Measurements from ENCODE around the gene DDX10.

The DDX10 gene

DNA sequence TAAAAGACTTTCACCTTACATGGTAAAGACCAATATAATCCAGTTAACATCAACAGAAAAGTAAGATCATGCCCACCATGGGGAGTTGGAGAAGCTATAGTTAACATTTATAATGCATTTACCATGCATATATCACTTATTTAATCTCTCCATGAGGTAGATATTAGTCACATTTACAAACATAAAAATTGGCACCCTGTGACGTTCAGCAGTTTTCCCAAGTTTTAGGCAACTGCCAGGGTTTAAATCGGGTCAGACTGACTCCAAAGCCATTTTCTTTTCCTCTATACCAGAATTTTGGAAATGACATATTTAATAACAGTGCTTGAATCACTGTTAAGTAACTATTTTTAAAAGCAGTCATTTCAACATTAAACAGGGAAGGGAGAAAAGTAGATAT lies 266.3 kb downstream of the DDX10 start:
- DNase-seq (ENCODE audit: low read depth in 1 of 2, low spot score in 1 of 2) = no peak

DNA sequence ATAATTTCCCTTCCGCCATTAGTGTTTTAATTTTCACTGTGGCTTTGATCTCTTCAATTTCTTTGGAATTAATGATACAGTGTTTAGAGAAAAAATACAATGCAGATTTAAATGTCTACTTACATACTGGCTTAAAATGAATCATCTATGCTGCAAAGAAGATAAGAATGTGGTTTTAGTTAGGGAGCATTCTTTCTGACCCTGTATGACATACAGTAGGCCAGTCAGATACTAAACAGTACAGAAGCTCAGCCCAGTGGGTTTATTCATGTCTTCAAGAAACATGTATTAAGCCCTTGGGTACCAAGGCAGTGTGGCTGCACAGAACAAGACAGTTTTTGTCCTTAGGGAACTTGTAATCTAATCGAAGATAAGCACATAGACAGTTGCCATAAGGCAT lies 268.8 kb downstream of the DDX10 start:
- no peak for DNase-seq (ENCODE audit: low read depth in 1 of 2, low spot score in 1 of 2)

DNA sequence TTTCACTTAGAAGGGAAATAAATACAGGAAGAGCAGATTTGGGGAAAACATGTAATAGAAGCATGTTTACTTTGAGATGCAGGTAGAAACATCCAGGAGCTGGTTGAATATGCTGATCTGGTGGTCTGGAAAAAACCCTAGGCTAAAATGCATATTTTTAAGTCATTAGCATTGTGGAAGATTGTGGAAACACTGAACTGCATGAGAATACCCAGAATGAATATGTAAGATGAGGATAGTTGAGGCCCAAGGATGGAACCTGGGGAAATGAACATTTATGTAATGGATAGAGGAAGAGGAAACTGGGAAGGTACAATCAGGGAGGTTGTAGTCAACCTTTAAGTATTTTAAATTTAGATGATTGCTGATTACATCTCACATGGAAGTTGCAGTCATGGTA lies 269.4 kb downstream of the DDX10 start:
- no peak for DNase-seq (ENCODE audit: low read depth in 1 of 2, low spot score in 1 of 2)

DNA sequence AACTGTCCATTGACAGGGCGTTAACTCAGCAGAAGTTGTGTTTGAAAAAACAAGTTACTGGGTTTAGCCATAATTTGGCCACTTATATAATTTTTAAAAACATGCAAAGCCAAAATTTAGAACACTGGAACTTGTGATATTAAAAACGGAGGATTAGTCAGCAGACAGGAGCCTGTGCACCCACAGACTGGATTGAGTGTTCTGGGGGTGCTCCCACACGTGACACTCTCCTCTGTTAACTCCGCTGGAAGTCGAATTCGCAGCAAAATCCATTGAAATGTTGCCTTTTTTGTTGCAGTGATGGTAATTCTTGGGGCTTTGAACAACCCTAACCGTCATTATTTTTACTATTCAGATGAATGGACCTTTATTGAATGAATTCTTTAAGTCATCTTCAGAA lies 269.8 kb downstream of the DDX10 start:
- no peak for DNase-seq (ENCODE audit: low read depth in 1 of 2, low spot score in 1 of 2)

DNA sequence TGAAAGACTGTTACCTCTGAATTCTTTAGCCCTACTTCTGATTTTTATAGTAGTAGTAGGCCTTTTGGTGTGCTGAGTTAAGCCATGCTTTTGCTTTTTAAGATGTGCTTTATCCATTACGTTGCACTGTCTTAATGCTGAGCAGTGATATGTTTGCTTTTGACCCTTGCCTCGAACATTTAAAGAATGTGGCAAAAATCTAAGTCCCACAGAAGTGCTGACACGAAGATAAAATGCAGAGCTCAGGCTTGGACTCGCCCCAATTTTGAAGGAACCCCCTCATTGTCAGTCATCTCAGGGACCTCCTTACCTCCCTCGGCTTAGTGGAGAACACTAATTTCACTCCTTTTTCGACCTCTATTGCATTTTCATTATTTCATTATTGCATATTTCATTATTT lies 272.9 kb downstream of the DDX10 start:
- no peak for DNase-seq (ENCODE audit: low read depth in 1 of 2, low spot score in 1 of 2)

DNA sequence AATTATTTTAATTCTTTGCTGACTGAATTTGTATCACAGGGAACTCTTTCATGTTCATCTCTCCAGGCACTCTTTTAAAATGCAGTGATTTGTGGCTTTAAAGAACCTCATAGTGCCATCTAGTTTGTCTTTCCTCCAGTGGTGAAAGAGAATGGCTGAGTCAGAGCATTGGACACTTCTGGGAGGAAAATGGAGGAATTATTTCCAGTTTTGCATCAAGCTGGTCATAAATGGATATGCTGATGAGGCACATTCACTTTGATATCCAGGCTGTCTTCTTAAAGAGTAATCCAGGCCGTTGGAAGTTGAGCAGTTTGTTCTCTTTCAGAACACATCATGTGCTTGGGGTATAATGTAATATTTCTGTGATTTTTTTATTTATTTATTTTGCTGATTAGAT lies 273.7 kb downstream of the DDX10 start:
- no peak for DNase-seq (ENCODE audit: low read depth in 1 of 2, low spot score in 1 of 2)

DNA sequence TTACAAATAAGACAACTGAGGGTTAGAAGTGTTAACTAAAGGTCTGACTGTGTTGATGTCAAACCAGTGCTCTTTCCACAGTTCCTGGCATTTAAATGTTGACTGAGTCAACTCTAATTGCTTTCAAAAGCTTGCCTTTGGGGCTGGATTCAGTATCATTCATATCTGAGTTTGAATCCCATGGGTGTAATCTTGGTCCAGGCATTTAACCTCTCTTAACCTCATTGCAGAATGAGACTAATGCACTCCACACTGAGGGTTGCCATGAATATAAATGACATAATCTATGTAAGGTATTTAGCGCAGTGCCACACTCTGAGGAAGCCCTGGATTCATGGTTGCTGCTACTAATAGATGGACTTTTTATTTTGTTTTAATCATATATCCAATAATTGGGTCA lies 274.3 kb downstream of the DDX10 start:
- DNase-seq (ENCODE audit: low read depth in 1 of 2, low spot score in 1 of 2) = no peak

DNA sequence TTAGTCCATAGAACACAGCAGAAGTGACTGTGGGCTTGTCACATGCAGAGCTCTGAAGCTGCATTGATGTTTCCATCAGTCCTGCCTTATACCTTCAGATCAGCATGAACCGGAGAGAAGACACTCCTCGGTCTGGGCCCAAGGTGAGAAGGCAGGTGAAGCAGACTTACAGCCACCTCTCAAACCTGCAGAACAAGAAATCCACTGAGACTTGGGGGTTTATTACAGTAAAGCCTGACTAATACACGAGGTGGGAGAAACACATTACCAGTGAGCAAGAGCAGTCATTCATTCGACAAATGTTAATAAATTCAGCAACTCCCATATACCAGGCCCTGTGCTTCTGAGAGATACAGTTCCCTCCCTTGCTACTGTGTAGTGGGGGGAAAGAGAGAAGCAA lies 279.0 kb downstream of the DDX10 start:
- DNase-seq (ENCODE audit: low read depth in 1 of 2, low spot score in 1 of 2) = no peak

DNA sequence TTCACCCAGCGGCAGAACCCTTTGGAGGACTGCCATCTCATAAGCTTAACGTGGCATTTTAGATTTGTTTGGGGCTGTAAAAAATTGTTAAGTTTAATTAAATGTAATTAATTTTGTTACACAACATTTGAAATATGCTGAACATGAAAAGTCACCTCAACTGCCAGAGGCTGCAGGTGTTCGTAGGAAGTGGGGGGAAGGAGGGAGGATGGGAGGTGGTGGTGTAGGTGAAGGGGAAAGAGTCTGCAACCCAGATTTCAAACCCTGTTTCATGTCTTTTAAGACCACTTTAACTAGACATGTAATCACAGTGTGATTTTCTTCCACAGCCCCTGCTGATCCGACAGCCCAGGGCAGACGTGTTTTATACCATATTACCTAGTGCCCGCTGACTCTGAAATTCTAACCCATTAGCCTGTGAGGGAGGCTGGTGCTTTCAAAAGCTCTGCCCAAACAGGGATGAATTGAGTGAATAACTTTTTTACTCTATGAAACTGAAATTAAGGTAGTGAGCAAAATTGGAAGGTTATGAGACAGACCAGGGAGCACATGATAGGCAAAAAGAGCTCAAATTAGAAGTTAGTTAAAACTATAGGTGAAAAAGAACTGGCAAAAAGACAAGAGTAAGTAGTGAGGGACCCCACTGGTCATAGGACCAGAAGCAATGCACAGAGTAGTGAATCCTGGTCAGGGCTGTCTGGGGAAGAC lies 279.8 kb downstream of the DDX10 start:
- DNase-seq (ENCODE audit: low read depth in 1 of 2, low spot score in 1 of 2) = no peak

DNA sequence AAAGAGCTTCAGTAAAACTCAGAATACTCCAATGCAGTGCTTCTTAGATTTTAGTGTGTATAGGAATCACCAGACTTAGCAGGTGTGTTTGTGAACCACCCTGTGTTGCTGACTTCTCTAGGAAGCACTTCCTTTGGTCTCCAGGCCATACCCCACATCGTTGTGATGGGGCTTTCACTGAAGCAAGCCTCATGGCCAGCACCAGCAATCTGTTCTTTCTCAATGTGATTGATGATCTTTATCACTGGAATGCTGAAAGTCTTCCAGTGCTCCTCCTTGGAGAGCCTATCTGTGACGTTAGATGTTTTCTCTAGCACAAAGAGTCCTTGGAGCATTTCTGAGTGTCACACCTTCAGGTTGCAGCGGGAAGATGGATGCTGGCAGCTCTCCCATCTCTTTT lies 280.5 kb downstream of the DDX10 start:
- DNase-seq (ENCODE audit: low read depth in 1 of 2, low spot score in 1 of 2) = no peak

DNA sequence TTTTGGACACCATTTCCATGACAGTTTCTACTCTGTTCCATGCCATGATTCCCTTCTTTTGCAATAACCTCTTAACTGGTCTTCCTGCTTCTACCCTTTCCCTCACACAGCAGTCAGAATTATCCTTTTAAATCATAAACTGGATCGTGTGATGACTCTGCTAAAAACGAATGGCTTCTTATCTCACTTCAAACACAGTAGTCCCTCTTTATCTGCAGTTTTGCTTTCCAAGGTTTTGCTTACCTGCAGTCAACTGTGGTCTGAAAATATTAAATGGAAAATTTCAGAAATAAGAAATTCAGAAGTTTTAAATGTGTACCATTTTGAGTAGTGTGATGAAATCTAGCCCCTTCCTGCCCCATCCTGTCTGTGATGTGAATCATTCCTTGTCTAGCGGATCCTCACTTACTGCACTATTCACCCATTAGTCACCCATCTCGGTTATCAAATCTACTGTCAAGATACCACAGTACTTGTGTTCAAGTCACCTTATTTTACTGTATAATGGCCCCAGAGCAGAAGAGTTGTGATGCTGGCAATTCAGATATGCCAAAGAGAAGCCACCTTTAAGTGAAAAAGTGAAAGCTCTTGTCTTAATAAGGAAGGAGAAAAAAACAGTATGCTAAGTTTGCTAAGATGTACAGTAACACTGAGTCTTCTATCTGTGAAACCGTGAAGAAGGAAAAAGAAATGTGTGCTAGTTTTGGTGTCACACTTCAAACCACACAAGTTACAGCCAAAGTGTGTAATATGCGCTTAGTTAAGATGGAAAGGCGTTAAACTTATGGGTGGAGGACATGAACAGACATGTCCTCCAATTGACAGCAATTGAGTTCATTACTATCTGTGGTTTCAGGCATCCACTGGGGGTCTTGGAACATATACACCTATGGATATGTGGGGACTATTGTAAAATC lies 283.0 kb downstream of the DDX10 start:
- no peak for DNase-seq (ENCODE audit: low read depth in 1 of 2, low spot score in 1 of 2)

DNA sequence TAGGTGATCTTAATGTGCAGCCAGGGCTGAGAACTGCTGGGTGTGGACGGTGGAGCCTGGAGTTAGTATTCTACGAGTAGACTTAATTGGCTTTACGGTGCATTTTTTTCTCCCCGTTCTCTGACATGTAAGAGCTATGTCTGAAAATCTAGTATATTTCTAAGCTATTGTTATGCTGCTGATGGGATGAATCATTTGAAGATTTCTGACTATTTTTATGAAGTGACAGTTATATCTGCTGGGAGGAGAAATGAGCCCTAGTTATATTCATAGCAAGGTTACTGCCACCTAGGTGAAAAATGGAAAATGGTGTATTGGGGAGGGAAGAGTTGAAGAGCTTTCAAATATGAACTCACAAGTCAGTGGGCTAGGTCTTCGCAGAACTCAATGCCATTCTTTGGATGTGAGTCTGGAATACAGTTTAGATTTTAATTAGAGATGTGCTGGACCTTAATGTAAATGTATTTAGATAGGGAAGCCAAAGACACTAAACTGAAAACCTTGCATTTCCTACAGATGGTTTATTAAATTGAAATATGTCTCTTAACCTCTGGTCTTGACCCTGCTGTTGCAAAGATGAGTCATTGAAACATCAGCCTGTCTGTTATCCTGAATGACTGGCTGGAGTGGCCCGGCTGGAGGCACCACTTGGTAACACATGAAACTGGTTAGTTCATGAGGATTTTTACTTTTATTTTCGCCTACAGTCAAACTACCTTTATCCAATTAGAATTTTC lies 293.7 kb downstream of the DDX10 start:
- no peak for DNase-seq (ENCODE audit: low read depth in 1 of 2, low spot score in 1 of 2)

DNA sequence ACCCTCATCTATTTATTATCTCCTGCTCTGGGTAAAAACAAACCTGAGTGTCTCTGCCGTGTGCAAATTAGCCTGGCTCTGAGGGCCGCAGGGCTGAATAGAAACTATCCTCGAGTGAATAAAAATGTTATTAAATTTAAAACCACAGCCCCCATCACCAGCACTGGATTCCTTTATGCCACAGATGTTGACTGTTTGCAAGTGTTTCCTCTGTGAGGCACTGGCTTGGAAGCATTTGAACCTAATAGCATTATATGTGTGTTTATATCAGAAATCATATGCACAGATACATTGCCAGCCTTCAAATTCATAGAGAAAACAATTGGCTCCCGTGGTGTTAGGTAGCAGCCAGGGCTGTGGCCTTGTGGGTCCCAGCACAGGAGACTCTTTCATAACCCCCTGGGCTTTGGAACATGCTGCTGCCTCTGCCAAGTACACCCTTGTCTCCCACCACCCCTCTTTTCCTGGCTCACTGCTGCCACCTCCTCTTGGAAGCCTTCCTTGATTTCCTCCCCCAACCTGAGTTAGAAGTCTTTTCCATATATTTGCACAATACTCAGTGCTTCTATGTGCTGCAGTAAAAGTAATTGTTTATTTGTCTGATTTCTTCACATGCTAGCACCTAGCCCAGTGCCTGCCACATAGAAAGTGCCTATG lies 294.4 kb downstream of the DDX10 start:
- DNase-seq (ENCODE audit: low read depth in 1 of 2, low spot score in 1 of 2) = no peak

DNA sequence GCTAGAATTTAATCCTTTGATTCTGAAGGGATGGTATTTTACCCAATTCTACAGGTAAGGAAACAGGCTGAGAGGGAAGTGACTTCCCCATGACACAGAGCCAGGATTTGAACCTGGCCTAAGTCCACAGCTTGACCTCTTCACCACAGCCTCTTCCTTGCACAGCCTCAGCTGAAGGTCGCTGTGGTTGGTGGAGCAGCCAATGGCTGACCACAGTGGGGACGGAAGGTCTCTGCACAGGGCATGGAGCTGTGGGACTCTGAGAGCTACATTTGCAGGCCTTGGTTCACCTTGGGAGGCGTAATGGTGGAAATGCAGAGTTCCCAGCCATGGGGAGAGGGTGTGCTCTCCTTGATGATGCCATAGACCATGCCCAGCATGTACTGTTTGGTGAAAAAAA lies 295.0 kb downstream of the DDX10 start:
- no peak for DNase-seq (ENCODE audit: low read depth in 1 of 2, low spot score in 1 of 2)

DNA sequence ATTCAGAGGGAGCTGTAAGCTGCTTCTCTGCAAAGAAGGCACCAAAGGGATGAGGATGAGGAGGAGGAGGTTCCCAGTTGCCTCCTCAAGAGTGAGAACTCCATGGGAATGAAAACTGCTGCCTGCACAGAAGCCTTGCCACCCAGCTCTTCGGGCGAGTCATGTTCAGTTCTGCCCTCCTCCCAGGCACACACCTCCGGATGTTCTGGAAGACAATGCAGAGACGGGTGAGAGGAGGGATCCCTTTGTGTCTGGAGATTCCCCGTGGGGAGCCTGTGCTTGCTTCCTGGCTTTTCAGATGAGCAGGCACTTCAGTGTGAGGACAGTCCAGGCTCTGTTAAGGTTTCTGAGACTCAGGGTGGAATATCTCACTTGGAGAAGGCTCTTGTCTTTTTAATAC lies 295.6 kb downstream of the DDX10 start:
- no peak for DNase-seq (ENCODE audit: low read depth in 1 of 2, low spot score in 1 of 2)

DNA sequence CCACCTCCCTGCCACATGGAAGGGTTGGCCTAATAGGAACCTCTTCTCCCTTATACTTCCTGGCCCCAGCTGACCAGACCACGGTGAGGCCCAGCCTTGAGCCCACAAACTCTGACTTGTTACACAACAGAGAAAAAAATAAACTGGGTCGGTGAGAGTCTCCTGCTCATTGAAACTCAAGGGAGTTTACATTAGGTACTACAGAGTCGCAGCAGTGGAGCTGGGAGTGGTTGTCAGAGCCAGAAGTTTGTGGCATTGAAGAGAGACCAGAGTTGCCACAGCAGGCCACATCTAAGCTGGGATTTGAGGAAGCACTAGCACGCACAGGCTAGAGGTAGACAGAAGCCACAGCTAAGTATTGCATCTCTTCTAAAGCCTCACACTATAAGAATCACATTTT lies 296.2 kb downstream of the DDX10 start:
- DNase-seq (ENCODE audit: low read depth in 1 of 2, low spot score in 1 of 2) = no peak

DNA sequence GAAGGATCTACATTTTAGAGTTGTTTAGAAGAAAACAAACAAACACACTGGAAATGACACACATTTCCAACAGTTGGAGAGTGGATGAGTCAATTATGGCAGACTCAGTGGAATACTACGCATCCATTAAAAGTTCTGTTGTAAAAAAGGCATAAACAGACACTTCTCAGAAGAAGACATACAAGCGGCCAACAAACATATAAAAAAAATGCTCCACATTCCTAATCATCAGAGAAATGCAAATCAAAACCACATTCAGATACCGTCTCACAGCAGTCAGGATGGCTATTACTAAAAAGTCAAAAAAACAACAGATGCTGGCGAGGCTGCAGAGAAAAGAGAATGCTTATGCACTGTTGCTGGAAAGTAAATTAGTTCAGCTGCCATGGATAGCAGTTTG lies 298.2 kb downstream of the DDX10 start:
- no peak for DNase-seq (ENCODE audit: low read depth in 1 of 2, low spot score in 1 of 2)

DNA sequence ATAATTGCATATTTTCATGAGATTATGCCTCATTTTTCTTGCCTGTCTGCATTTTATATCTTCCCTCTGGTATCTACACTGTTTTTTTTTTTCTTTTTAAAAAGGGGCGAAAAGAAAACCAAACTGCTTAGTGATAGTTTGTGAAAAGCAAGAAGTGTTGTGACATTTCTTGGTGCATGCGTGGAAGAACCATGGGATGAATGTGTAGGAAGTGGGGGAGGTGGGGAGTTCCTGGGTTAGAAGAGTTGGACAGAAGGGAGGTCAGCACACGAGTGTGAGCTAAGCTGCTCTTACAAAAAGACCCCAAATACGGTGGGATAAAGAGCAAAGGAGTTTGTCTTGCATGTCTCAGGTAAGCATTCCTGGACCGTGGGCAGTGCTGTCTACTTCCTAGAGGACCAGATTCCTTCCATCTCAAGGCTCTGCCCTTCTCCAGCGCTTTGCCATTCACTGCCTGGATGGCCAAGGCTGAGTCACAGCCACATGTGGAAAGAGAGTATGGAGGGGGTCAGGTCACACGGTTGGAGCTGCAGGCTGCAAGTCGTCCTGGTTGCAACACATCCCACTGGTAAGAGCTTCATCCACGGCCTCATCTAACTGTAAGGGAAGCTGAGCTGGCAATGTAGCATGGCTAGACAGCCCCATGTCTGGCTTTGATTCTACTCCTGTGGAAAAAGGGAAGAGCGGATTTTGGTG lies 300.6 kb downstream of the DDX10 start:
- no peak for DNase-seq (ENCODE audit: low read depth in 1 of 2, low spot score in 1 of 2)

DNA sequence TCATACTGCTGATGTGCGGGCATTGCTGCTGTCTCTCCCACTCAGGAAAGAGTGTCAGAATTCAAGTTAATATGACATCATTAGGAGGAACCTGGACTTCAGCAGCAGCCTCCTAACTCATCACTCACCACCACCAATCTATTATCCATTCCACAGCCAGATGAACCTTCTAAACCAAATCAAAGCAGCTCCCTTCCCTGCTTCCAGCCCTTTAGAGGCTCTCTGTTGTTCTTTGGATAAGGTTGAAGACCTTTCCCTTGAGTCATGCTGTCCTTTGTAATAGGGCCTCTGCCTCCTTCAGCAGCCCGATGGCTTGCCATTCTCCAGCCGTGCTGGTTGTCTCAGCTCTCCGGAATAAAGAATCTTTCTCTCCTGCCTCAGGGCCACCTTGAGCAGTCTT lies 301.3 kb downstream of the DDX10 start:
- DNase-seq (ENCODE audit: low read depth in 1 of 2, low spot score in 1 of 2) = no peak

DNA sequence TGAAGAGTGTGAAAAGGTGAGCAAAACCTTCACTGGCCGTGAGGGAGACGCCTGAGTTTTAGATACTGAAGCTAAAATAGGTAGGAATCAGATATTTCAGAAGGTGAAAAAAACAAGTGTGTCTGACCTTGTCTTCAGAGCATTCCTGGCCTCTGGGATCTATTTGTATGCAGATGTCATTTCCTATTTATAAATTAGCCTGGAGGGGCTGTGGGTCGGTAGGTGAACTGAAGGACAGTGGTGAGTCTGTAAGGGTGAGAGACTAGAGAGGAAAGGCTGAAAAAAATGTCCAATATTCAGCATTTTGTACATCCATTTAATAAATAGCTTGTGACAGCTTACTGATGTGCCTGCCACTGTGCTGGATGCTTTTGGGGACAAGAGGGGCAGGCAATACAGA lies 302.1 kb downstream of the DDX10 start:
- no peak for DNase-seq (ENCODE audit: low read depth in 1 of 2, low spot score in 1 of 2)

DNA sequence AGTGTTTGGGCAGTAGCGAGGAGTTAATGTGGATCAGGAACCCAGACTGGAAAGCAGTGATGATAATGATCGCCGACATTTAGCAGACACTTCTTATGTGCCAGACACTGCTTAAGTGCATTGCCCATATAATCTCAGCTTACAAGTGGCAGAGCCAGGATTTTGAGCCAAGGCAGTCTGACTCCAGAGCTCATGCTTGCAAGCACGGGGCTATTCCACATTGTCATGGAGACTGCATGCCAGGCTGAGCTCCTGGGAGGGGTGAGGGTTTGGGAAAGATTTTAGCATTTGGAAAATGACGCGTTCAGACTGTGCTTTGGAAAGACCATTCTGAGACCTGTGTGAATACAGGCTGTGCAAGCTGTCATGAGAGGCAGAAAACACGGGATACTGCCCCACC lies 302.7 kb downstream of the DDX10 start:
- no peak for DNase-seq (ENCODE audit: low read depth in 1 of 2, low spot score in 1 of 2)

Measured in activated CD4-positive, alpha-beta T cell treated with anti-CD3 and anti-CD28 coated beads, Interleukin-2, amount 50 U/mL, for 24 hours (primary cell).